Activated CD4-positive, alpha-beta T cell treated with anti-CD3 and anti-CD28 coated beads, Interleukin-2, Interleukin-6, amounts not matched to agents 100 ng/mL and 50 ng/mL, durations not matched to agents 16 hours and 8 hours (primary cell): ENCODE data around the gene FCGR2B.
A peak's percentile ranks its signal among the peaks of the same experiment; 100 is the strongest.
"Not testable (repeated sequence)": the region's sequence is repeated elsewhere in the genome, so short reads cannot be mapped to it uniquely, and the experiment has no call there.

Experiments
- DNase-seq: peaks from one replicate; pipeline ENCODE4 v3.0.0-alpha.2; 2020

Gene FCGR2B

GRCh38 chr1:161706482-161707347 lies 43.8 kb downstream of the FCGR2B start, which contains the start of gene FCRLA:
Gene FCRLA (plus strand): TSS chr1:161707229. CDS start chr1:161707265, 36 bp downstream.
- DNase-seq = no peak

GRCh38 chr1:161707503-161707902 lies 44.6 kb downstream of the FCGR2B start:
- DNase-seq = no peak

- no peak for DNase-seq
Observed at GRCh38 chr1:161709373-161709772, 46.4 kb downstream of the FCGR2B start.

- DNase-seq = no peak
Observed at GRCh38 chr1:161710560-161710959, 47.6 kb downstream of the FCGR2B start.

- DNase-seq = no peak
Observed at GRCh38 chr1:161718559-161719324, 55.8 kb downstream of the FCGR2B start.

- DNase-seq = peak; percentile 28
Observed at GRCh38 chr1:161719325-161719611, 56.3 kb downstream of the FCGR2B start.

GRCh38 chr1:161720422-161720821 lies 57.5 kb downstream of the FCGR2B start:
- no peak for DNase-seq

GRCh38 chr1:161720956-161721737 lies 58.2 kb downstream of the FCGR2B start, which contains the start of gene FCRLB:
Gene FCRLB (plus strand): TSS chr1:161721544. CDS start chr1:161722673, 1,129 bp downstream.
- DNase-seq = no peak

- DNase-seq = peak; percentile 51
Observed at GRCh38 chr1:161721738-161722343, 58.9 kb downstream of the FCGR2B start.

- DNase-seq = no peak
Observed at GRCh38 chr1:161722406-161722805, 59.5 kb downstream of the FCGR2B start.

- no peak for DNase-seq
Observed at GRCh38 chr1:161723459-161724141, 60.7 kb downstream of the FCGR2B start.

- not testable (repeated sequence) for DNase-seq
Observed at GRCh38 chr1:161725258-161725907, 62.4 kb downstream of the FCGR2B start.

GRCh38 chr1:161725908-161726472 lies 63.0 kb downstream of the FCGR2B start:
- DNase-seq = peak; percentile 32

GRCh38 chr1:161726473-161727255 lies 63.7 kb downstream of the FCGR2B start:
- peak; percentile 75 for DNase-seq

GRCh38 chr1:161727256-161727924 lies 64.4 kb downstream of the FCGR2B start:
- DNase-seq = peak; percentile 67
